Measurements from ENCODE around the gene NDUFB3.
"Not testable (repeated sequence)": the region's sequence is repeated elsewhere in the genome, so short reads cannot be mapped to it uniquely, and the experiment has no call there.

The NDUFB3 gene

GRCh38 chr2:201114350-201114749 lies 42.5 kb downstream of the NDUFB3 start:
- no peak for TF ChIP-seq CTCF (conservative IDR thresholded peaks at IDR 0.05; ENCODE audit: low read depth, low read length)
- peak overlapping the region; percentile 47 for H3K4me3 ChIP-seq (ENCODE audit: low read depth, low read length)
- no peak for DNase-seq (ENCODE audit: low read depth)

GRCh38 chr2:201114846-201115245 lies 43.0 kb downstream of the NDUFB3 start:
- TF ChIP-seq CTCF (conservative IDR thresholded peaks at IDR 0.05; ENCODE audit: low read depth, low read length) = no peak
- DNase-seq (ENCODE audit: low read depth) = peak; percentile 62
- peak overlapping the region; percentile 47 for H3K4me3 ChIP-seq (ENCODE audit: low read depth, low read length)

- no peak for TF ChIP-seq CTCF (conservative IDR thresholded peaks at IDR 0.05; ENCODE audit: low read depth, low read length)
- peak; percentile 96 for DNase-seq (ENCODE audit: low read depth)
- peak within 1 kb of the TSS; percentile 82 for H3K4me3 ChIP-seq (ENCODE audit: low read depth, low read length)
Measured at GRCh38 chr2:201116115-201116958, 44.5 kb downstream of the NDUFB3 start, which contains the start of gene CFLAR. TSS of gene CFLAR (plus strand) at chr2:201116164. CDS start at chr2:201129866, 13,702 bp downstream.

- peak; percentile 44 for TF ChIP-seq CTCF (conservative IDR thresholded peaks at IDR 0.05; ENCODE audit: low read depth, low read length)
- peak; percentile 92 for DNase-seq (ENCODE audit: low read depth)
- H3K4me3 ChIP-seq (ENCODE audit: low read depth, low read length) = peak overlapping the region; percentile 82
Measured at GRCh38 chr2:201116959-201117734, 45.3 kb downstream of the NDUFB3 start.

- not testable (repeated sequence) for DNase-seq (ENCODE audit: low read depth)
- H3K4me3 ChIP-seq (ENCODE audit: low read depth, low read length) = peak overlapping the region; percentile 82
Measured at GRCh38 chr2:201117735-201118094, 45.9 kb downstream of the NDUFB3 start.

- H3K4me3 ChIP-seq (ENCODE audit: low read depth, low read length) = peak overlapping the region; percentile 82
- peak; percentile 65 for TF ChIP-seq CTCF (conservative IDR thresholded peaks at IDR 0.05; ENCODE audit: low read depth, low read length)
- DNase-seq (ENCODE audit: low read depth) = peak; percentile 94
Measured at GRCh38 chr2:201118121-201118960, 46.5 kb downstream of the NDUFB3 start.
